HFF-Myc (cell line): ENCODE measurements around the gene CMIP.

Experiments used
- DNase-seq: peaks from one replicate; pipeline ENCODE4 v3.0.0-alpha.2; 2011; ENCODE audit warnings: low read depth; ENCODE audit errors: extremely low read depth
- H3K4me3 ChIP-seq: replicated peaks from 2 replicates; pipeline ENCODE4 v1.5.1; 2011; ENCODE audit warnings: low read depth, mild to moderate bottlenecking, control low read depth, low read length
- CTCF ChIP-seq: IDR thresholded peaks from 2 replicates; pipeline ENCODE4 v1.5.1; 2012; ENCODE audit warnings: mild to moderate bottlenecking, low read depth, low read length, control low read depth; ENCODE audit errors: missing control alignments

Gene CMIP

GRCh38 chr16:81752876-81753227, 308.2 kb downstream of the CMIP start:
- TF ChIP-seq CTCF: no peak
- no peak overlapping the region for H3K4me3 ChIP-seq
- no peak for DNase-seq

- no peak for DNase-seq
- no peak for TF ChIP-seq CTCF
- no peak overlapping the region for H3K4me3 ChIP-seq
Measured at GRCh38 chr16:81754858-81755257, 310.2 kb downstream of the CMIP start.

GRCh38 chr16:81755915-81756614, 311.5 kb downstream of the CMIP start:
- no peak overlapping the region for H3K4me3 ChIP-seq
- DNase-seq: no peak
- TF ChIP-seq CTCF: no peak

DNA sequence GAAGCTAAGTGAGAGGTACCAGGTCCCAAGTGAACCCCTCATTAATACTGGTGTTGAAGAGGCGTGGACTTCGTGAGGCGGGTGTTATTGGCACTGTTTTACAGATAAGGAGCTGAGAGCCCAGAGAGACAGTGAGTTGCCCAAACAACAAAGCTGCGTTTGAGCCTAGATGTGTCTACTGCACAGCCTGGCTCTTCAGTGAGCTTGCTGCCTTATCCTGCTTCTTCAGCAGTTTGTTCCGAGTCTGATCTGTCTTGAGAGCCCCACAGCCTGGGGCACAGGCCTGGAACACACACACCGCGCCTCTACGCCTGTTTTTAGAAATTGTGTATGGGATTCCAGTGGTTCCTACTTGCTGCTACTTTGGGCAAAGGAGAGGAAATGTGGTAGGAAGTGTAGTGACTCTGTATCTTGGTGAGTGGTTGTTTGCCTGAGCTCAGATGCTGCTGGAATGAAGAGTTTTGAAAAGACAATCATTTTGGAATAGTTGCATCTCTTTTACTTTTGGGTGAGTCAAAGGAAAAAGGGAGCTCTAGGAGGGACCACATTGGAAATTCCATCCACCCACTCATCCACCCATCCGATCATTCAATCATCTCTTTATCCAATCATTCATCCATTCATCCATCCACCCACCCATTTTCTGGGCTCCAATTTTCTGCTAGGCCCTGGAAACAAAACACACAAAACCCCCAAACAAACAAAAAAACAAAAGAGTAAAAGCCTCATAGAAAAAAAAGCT, 312.2 kb downstream of the CMIP start:
- no peak for TF ChIP-seq CTCF
- no peak overlapping the region for H3K4me3 ChIP-seq
- no peak for DNase-seq

DNA sequence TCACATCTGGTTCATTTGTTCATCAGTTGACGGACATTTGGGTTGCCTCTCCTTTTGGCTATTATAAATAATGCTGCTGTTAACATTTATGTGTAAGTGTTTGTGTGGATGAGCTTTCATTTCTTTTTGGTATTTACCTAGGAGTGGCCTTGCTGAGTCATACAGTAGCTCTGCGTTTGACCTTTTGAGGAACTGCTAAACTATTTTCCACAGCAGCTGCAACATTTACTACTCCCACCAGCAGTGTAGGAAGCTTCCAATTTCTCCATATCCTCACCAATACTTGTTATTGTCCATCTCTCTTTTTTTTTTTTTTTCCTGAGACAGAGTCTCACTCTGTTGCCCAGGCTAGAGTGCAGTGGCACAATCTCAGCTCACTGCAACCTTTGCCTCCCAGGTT, 313.8 kb downstream of the CMIP start:
- DNase-seq: no peak
- TF ChIP-seq CTCF: no peak

More for the DNA sequence above, 313.8 kb downstream of the CMIP start:
- H3K4me3 ChIP-seq: no peak overlapping the region
